Endothelial cell (in vitro differentiated cells): ENCODE measurements around the gene DDX6. TPM values are rescaled to one million over a fixed set of nuclear protein-coding genes. Genes with fewer than 3 reads are reported as not detected.

Source experiments
- DNase-seq: peaks from one replicate; pipeline ENCODE4 v3.0.0; 2021; ENCODE audit warnings: low spot score
- H3K27ac Mint-ChIP-seq: one replicate; pipeline ENCODE4 v1.8.0; 2021; ENCODE audit warnings: mixed read lengths, inconsistent platforms; ENCODE audit not compliant: unreplicated experiment
- H3K27me3 Mint-ChIP-seq: one replicate; pipeline ENCODE4 v1.8.0; 2021; ENCODE audit warnings: mild to moderate bottlenecking, moderate library complexity, mixed read lengths, inconsistent platforms; ENCODE audit not compliant: unreplicated experiment
- H3K36me3 Mint-ChIP-seq: one replicate; pipeline ENCODE4 v1.8.0; 2021; ENCODE audit warnings: mild to moderate bottlenecking, low read depth, mixed read lengths, inconsistent platforms; ENCODE audit not compliant: unreplicated experiment
- H3K4me1 Mint-ChIP-seq: one replicate; pipeline ENCODE4 v1.8.0; 2021; ENCODE audit warnings: mild to moderate bottlenecking, mixed read lengths, inconsistent platforms; ENCODE audit not compliant: unreplicated experiment
- H3K4me3 Mint-ChIP-seq: one replicate; pipeline ENCODE4 v1.8.0; 2021; ENCODE audit warnings: mild to moderate bottlenecking, mixed read lengths, inconsistent platforms; ENCODE audit not compliant: unreplicated experiment
- H3K9me3 Mint-ChIP-seq: one replicate; pipeline ENCODE4 v1.8.0; 2021; ENCODE audit warnings: mixed read lengths, inconsistent platforms; ENCODE audit not compliant: unreplicated experiment
- total RNA-seq: library from RNA; stranded (reverse); fragmentation: NEBNext Ultra II Directional; extraction: Animal tissue kit (Norgen Biotek cat#: 25700); gene quantifications from one replicate; pipeline ENCODE4 v1.2.1, GENCODE V29; 2021; ENCODE audit not compliant: unreplicated experiment
- TF ChIP-seq, protein P1 (sequence below): fragments of 200-600 bp; sonication (generic); IDR thresholded peaks from one replicate; pipeline ENCODE4 v1.5.0; 2021; ENCODE audit warnings: antibody characterized with exemption; ENCODE audit not compliant: unreplicated experiment

The DDX6 gene
- total RNA-seq, 1 donor from 2014 or later = 165 TPM

DNA sequence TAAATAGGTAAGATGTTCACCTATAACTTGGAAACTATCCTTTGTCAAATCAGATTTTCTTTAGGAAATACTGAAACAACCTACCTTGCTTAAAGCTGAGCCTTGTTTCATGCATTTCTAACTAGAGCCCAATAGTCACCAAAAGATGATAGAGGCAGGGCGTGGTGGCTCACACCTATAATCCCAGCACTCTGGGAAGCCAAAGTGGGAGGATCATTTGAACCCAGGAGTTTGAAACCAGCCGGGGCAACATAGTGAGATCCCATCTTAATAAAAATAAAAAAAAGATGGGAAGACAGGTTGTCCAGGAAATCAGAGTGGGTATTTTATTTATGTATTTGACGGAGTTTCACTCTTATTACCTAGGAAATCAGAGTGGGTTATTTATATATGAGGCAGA is 38.3 kb downstream of the DDX6 start:
- Mint-ChIP-seq H3K36me3 (peaks cover 24% of the 10 kb centered on the region), H3K9me3 (no peaks in the 10 kb centered on the region), H3K27ac (no peak overlapping the region), H3K4me3 (no peak overlapping the region), H3K4me1 (no peaks in the 10 kb centered on the region), H3K27me3 (peaks cover 2% of the 10 kb centered on the region)
- TF ChIP-seq, protein P1, sequence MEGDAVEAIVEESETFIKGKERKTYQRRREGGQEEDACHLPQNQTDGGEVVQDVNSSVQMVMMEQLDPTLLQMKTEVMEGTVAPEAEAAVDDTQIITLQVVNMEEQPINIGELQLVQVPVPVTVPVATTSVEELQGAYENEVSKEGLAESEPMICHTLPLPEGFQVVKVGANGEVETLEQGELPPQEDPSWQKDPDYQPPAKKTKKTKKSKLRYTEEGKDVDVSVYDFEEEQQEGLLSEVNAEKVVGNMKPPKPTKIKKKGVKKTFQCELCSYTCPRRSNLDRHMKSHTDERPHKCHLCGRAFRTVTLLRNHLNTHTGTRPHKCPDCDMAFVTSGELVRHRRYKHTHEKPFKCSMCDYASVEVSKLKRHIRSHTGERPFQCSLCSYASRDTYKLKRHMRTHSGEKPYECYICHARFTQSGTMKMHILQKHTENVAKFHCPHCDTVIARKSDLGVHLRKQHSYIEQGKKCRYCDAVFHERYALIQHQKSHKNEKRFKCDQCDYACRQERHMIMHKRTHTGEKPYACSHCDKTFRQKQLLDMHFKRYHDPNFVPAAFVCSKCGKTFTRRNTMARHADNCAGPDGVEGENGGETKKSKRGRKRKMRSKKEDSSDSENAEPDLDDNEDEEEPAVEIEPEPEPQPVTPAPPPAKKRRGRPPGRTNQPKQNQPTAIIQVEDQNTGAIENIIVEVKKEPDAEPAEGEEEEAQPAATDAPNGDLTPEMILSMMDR = no peak
- DNase-seq = no peak

DNA sequence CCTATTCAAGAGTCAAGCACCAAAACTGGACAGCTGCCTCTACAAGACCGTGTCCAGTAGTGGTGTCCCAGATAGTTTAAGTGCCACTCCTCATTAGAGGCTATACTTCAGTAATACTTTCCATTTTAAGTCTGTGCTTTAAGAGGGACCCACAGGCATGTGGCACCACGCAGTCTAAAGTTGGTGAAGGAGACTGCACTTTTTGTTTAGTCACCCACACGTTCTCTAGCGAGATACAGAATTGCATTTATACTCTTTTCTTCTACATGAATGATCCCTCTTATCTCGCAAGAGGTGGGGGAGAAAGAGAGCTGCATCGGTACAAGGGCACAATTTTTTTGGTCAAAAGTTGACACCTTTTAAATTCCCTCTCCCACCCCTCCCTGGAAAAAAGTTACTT is 41.5 kb downstream of the DDX6 start:
- no peak overlapping the region for H3K27ac Mint-ChIP-seq

DNA sequence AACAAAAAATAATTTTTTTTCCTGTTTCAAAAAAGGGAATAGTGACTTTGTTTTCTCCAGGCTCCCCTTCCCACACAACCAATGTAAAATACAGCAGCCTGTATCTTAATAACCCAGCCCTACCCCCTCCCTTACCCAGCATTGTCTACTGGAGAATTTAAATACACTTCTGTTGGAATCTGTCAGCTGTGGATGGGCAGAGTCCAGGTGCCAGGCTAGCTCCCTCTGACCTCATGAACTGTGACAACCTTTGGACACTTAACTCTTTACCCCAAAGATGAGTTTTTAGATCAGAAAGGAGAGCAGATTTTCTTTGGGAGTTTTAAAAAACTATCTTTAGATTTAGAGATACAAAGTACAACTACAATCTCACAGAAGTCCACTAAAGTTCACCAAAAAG is 42.9 kb downstream of the DDX6 start:
- Mint-ChIP-seq H3K27ac (no peak overlapping the region), H3K9me3 (no peaks in the 10 kb centered on the region), H3K4me1 (no peaks in the 10 kb centered on the region), H3K36me3 (peaks cover 16% of the 10 kb centered on the region), H3K4me3 (no peak overlapping the region), H3K27me3 (peaks cover 3% of the 10 kb centered on the region)
- TF ChIP-seq, protein P1 = no peak
- no peak for DNase-seq

More for the DNA sequence above, 41.5 kb downstream of the DDX6 start:
- Mint-ChIP-seq H3K27me3 (peaks cover 3% of the 10 kb centered on the region), H3K4me3 (no peak overlapping the region), H3K4me1 (no peaks in the 10 kb centered on the region), H3K9me3 (no peaks in the 10 kb centered on the region), H3K36me3 (peaks cover 17% of the 10 kb centered on the region)
- TF ChIP-seq, protein P1 = no peak
- no peak for DNase-seq

DNA sequence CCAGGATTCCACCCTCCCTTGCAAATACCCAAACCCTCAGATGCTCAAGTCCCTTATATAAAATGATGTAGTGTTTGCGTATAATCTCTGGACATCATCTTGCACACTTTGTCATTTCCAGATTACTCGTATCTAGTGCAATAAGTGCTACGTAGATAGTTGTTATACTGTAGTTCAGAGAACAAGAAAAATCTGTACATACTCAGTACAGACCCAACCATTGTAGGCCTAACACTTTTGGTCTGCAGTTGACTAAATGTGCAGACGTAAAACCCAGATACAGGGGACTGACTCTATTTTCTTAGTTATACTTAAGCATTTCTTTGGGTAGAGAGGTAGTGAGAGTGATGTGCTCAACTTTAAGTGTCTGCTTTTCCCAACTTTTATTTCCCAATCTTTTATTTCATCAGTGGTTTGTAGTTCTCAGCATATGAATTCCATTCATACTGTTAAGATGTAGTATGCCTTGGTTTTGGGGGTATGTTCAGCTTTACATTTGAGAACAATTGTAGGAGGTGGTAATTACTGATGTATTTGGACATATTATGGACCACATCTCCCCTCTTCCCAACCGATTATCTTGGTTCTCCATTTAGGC is 43.9 kb downstream of the DDX6 start:
- peaks cover 3% of the 10 kb centered on the region for H3K27me3 Mint-ChIP-seq
- H3K9me3 Mint-ChIP-seq = no peaks in the 10 kb centered on the region
- TF ChIP-seq, protein P1 = no peak
- no peak overlapping the region for H3K4me3 Mint-ChIP-seq
- H3K36me3 Mint-ChIP-seq = peaks cover 14% of the 10 kb centered on the region
- H3K27ac Mint-ChIP-seq = no peak overlapping the region
- no peaks in the 10 kb centered on the region for H3K4me1 Mint-ChIP-seq
- no peak for DNase-seq

DNA sequence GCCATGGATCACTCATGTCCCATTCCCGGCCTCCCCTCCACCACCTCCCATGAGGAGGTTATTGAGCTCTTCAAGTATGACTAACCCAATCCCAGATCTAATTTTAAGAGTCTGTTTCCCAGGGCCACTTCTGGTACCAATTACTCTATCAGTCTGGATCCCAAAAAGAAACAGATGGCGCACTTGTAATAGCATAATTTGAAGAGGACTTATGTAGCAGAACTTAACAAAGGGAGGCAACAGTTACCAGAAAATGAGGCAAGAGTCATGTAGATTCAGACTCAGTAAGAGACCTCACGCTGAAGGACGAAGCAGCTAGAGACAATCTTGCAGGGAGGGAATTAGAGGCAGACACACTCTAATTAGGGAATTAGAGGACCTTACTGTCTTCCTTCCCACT is 46.9 kb downstream of the DDX6 start:
- H3K4me1 Mint-ChIP-seq = no peaks in the 10 kb centered on the region

More for the DNA sequence above, 46.9 kb downstream of the DDX6 start:
- H3K4me3 Mint-ChIP-seq = no peak overlapping the region
- peaks cover 3% of the 10 kb centered on the region for H3K27me3 Mint-ChIP-seq
- H3K9me3 Mint-ChIP-seq = no peaks in the 10 kb centered on the region
- H3K27ac Mint-ChIP-seq = no peak overlapping the region
- TF ChIP-seq, protein P1 = no peak
- DNase-seq = no peak
- peaks cover 5% of the 10 kb centered on the region for H3K36me3 Mint-ChIP-seq
